Skin epidermis (tissue), 12 donors: ENCODE measurements around the gene PPAT.
"Not testable (repeated sequence)": the region's sequence is repeated elsewhere in the genome, so short reads cannot be mapped to it uniquely, and the experiment has no call there.

Experiments
- H3K27ac ChIP-seq, 21 experiments: fragments of 200-600 bp; sonication (generic) in 11 of 21; one replicate each; pipeline ENCODE4 v1.5.0; 2020; ENCODE audit warnings: mild to moderate bottlenecking in 3 of 21, inconsistent platforms in 2 of 21, moderate library complexity in 2 of 21
- H3K4me3 ChIP-seq, 7 experiments: fragments of 200-600 bp; sonication (generic) in 2 of 7; one replicate each; pipeline ENCODE4 v1.5.0; 2020; ENCODE audit warnings: inconsistent platforms in 2 of 7, mild to moderate bottlenecking in 2 of 7, moderate library complexity in 1 of 7

PPAT gene

GRCh38 chr4:56435140-56435926, at the start of gene PPAT:
Gene PPAT (minus strand): TSS chr4:56435615. CDS start chr4:56435477, 138 bp downstream.
- peak within 1 kb of the TSS; percentile 48 to 82 (median 66) for H3K4me3 ChIP-seq
- peak within 1 kb of the TSS; percentile 27 to 93 (median 83) for H3K27ac ChIP-seq

DNA sequence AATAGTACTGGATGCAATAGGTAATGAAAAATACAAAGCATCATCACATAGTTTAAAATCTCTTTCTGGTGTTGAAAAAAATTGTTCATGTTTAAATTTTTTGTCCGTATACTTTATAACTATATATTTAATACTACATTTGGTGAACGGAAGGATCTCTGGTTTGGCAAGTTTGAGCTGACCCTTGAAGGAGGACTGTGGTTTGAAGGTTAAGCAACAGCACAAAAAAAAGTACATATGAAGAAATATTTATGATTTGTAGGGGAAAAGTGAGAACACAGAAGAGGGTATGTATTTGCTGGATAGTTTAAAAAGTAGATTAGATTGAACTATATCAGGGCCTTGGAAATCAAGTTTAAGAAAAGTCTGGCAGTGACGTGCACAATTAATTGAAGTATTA, 45.3 kb upstream of the PPAT start:
- no peak overlapping the region for H3K4me3 ChIP-seq
- H3K27ac ChIP-seq = no peak overlapping the region

- H3K27ac ChIP-seq = no peak overlapping the region
- H3K4me3 ChIP-seq = no peak overlapping the region
These were observed 41.8 kb upstream of the PPAT start for GRCh38 chr4:56477192-56477702.

DNA sequence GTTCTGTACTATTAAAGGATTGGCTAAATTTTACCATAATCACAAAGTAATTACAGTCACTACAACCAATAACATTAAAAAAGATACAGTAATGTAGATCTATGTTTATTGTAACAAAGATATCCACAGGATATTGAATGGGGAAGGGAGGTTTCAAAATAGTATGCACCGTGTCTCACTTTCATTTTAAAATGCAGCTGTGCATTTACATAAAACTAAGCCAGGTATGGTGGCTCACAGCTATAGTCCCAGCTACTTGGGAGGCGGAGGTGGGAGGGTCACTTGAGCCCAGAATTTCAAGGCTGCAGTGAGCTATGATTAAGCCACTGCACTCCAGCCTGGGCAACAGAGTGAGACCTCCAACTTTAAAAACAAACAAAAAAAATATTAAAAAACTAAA, 40.5 kb upstream of the PPAT start:
- H3K27ac ChIP-seq = no peak overlapping the region

DNA sequence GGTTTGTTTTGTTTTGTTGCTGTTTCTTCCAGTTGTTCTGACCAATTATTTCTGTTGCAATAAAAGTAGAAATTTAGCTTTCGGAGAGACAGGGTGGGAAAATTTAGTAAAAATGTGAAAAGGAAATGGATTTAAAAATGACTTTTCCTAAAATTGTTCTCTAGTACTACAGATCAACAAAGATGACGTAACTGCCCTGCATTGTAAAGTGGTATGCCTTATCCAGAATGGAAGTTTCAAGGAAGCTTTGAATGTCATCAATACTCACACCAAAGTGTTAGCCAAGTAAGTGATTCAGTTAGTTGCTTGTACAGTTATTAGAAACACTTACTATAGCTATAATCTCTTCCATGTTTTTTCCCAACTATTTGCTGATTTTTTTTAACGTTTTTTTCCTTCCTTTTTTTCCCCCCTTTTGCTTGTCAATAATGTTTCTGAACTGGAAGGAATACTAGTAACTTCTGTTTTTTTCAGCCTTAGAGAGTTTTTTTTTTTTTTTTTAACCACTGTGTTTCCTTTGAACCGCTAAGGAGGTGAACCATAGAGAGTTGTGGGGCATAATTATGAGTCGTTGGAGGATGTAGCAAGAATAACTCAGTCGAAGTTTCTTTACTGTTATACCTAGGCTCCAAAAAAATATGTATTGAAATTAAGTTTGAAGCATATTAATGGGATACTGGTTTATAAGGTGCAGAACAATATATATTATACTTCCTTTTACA, 34.2 kb upstream of the PPAT start:
- peak overlapping the region in 1 of 7 experiments; percentile 99 for H3K4me3 ChIP-seq
- H3K27ac ChIP-seq = no peak overlapping the region

More for the DNA sequence above, 40.5 kb upstream of the PPAT start:
- H3K4me3 ChIP-seq = no peak overlapping the region

GRCh38 chr4:56468097-56468422, 32.6 kb upstream of the PPAT start:
- H3K4me3 ChIP-seq = peak overlapping the region; percentile 69 to 100 (median 96)
- H3K27ac ChIP-seq = peak overlapping the region in 20 of 21 experiments; percentile 85 to 100 (median 94)

GRCh38 chr4:56467284-56468096, 32.1 kb upstream of the PPAT start, which contains the start of gene SRP72:
Gene SRP72 (plus strand): TSS chr4:56467617. CDS start chr4:56467636, 19 bp downstream.
- Histone ChIP-seq H3K27ac (peak within 1 kb of the TSS; percentile 58 to 100 (median 94)), H3K4me3 (peak within 1 kb of the TSS; percentile 69 to 100 (median 96))

GRCh38 chr4:56466910-56467283, 31.5 kb upstream of the PPAT start:
- peak overlapping the region; percentile 10 to 100 (median 94) for H3K27ac ChIP-seq

DNA sequence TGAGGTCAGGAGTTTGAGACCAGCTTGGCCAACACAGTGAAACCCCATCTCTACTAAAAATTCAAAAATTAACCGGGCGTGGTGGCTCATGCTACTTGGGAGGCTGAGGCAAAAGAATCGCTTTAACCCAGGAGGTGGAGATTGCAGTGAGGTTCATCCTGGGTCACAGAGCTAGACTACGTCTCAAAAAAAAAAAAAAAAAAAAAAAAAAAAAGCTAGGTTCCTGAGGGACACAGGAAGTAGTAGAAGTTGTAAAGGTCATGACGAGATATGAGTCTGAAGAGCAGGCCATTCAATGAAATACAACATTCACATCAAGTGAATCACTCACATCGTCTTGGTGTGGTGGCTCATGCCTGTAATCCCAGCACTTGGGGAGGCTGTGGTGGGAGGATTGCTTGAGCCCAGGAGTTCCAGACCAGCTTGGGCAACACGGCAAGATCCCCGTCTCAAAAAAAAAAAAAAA, 30.9 kb upstream of the PPAT start:
- peak overlapping the region in 19 of 21 experiments; percentile 85 to 100 (median 94) for H3K27ac ChIP-seq

More at GRCh38 chr4:56466910-56467283, 31.5 kb upstream of the PPAT start:
- H3K4me3 ChIP-seq = peak overlapping the region; percentile 69 to 100 (median 96)

GRCh38 chr4:56465599-56466295, 30.3 kb upstream of the PPAT start:
- Histone ChIP-seq H3K4me3 (peak overlapping the region in 6 of 7 experiments; percentile 69 to 100 (median 96)), H3K27ac (peak overlapping the region in 2 of 21 experiments; percentile 98 to 100)

More for the DNA sequence above, 30.9 kb upstream of the PPAT start:
- H3K4me3 ChIP-seq = peak overlapping the region; percentile 69 to 100 (median 96)

- Histone ChIP-seq H3K27ac (no peak overlapping the region), H3K4me3 (no peak overlapping the region)
These were observed 29.2 kb upstream of the PPAT start for GRCh38 chr4:56464581-56464980.

GRCh38 chr4:56463711-56464110, 28.3 kb upstream of the PPAT start:
- Histone ChIP-seq H3K27ac (no peak overlapping the region), H3K4me3 (no peak overlapping the region)

- no peak overlapping the region for H3K4me3 ChIP-seq
- H3K27ac ChIP-seq = no peak overlapping the region
These were observed 26.7 kb upstream of the PPAT start for GRCh38 chr4:56462157-56462556.

DNA sequence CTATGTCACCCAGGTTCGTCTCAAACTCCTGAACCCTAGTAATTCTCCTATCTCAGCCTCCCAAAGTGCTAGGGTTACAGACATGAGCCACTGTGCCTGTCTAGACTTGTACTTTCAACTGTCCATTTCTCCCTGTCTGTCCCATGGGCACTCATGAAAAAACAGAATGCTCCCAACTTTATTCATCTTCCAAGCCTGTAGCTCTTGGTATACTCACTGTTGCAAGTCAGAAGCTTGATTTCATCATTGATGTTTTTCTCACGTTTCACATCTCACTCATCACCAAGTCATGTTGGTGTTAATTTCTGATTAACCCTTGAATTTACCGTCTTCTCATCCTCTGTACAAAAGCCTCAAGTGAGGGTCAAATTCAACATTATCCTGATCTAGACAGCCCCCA, 24.7 kb upstream of the PPAT start:
- no peak overlapping the region for H3K27ac ChIP-seq
- H3K4me3 ChIP-seq = no peak overlapping the region

DNA sequence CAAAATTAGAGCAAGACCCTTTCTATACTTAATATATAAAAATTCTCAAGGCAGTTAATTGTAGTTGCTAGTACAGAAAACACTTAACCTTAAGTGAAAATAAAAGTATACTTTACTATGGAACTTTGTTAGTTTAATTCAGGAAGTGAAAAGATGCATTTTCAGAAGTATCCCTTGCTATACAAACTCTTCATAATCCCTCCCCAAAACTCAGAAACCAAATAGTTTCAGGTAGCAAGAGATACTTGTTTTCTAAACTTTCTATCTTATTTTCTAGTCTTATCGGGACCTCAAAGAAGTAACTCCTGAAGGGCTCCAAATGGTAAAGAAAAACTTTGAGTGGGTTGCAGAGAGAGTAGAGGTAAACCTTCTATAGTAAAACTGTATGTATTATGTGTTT, 14.9 kb upstream of the PPAT start:
- H3K4me3 ChIP-seq = no peak overlapping the region
- H3K27ac ChIP-seq = no peak overlapping the region

GRCh38 chr4:56449475-56449874, 14.1 kb upstream of the PPAT start:
- H3K27ac ChIP-seq, H3K4me3 ChIP-seq: not testable (repeated sequence)

DNA sequence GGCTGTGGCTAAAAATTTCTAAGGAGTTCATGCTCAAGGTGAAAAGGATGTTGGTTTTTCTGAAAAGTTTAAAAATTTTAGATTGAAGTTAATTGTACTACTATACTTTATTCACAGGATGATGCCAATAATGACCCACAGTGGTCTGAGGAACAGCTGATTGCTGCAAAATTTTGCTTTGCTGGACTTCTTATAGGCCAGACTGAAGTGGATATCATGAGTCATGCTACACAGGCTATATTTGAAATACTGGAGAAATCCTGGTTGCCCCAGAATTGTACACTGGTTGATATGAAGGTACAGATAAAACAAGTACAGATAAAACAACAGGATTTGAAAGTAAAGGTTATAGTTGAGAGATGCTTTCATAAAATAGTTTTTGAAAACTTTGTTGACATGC, 12.9 kb upstream of the PPAT start:
- Histone ChIP-seq H3K4me3 (no peak overlapping the region), H3K27ac (no peak overlapping the region)

- H3K27ac ChIP-seq = no peak overlapping the region
These were observed 10.3 kb upstream of the PPAT start for GRCh38 chr4:56445699-56446098.

DNA sequence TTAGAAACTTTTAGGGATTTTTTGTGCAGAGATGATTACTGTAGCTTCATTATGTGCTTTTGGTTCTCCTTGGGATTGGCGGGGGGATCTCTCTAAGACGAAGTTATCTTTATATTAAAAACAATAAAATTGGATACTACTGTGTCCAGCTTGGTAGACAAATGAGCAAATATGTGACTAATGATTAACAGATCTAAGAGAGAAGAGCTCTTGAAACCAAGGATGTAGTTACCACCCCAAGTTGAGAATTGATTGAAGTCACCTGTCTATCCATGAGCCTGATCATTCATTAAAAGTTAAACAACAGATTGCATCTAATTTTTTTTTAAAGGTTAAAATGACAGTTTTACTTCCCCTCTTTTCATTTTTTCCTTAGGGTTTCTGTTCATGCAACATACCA, 9.3 kb upstream of the PPAT start:
- no peak overlapping the region for H3K4me3 ChIP-seq

More at GRCh38 chr4:56445699-56446098, 10.3 kb upstream of the PPAT start:
- no peak overlapping the region for H3K4me3 ChIP-seq

More for the DNA sequence above, 9.3 kb upstream of the PPAT start:
- H3K27ac ChIP-seq = no peak overlapping the region
